GM10248 (cell line): Measurements from ENCODE around the gene RPL18A.
"Not testable (repeated sequence)": the region's sequence is repeated elsewhere in the genome, so short reads cannot be mapped to it uniquely, and the experiment has no call there.

Source experiments
- CTCF ChIA-PET: fragments of 300-600 bp; sonication (Branson Sonifier 250); formaldehyde crosslinking; extraction: SDS; loops from one replicate; lab custom pipeline; 2021; ENCODE audit warnings: antibody characterized with exemption; lab: Yijun Ruan, JAX
- POLR2A ChIA-PET: fragments of 350-650 bp; sonication (Branson Sonifier 250); formaldehyde crosslinking; extraction: SDS; loops from one replicate; lab custom pipeline; 2020; ENCODE audit warnings: antibody characterized with exemption; lab: Yijun Ruan, JAX
- DNase-seq: peaks from one replicate; pipeline ENCODE4 v3.0.0; 2012; ENCODE audit errors: extremely low spot score
- CTCF ChIP-seq: IDR thresholded peaks from 2 replicates; pipeline ENCODE4 v1.5.1; 2012; ENCODE audit warnings: mild to moderate bottlenecking, low read depth; ENCODE audit errors: extremely low read depth, missing control alignments, control extremely low read depth

The RPL18A gene

GRCh38 chr19:17881701-17882100, 22.0 kb downstream of the RPL18A start:
- DNase-seq, result no peak
- ChIA-PET CTCF (no interaction called here), POLR2A (no interaction called here)
- no peak for TF ChIP-seq CTCF

GRCh38 chr19:17883627-17884410, 24.1 kb downstream of the RPL18A start:
- ChIA-PET CTCF (interaction anchor here (1.1 to 1.3 kb wide), 2 partner anchors 24 to 48 kb away, joined by 6 read pairs; partner anchors contain the start of genes CCDC124 and RPL18A), POLR2A (no interaction called here)
- TF ChIP-seq CTCF, result no peak
- no peak for DNase-seq

GRCh38 chr19:17886515-17886914, 26.8 kb downstream of the RPL18A start:
- no peak for DNase-seq
- CTCF ChIA-PET, result no interaction called here
- POLR2A ChIA-PET, result no interaction called here
- TF ChIP-seq CTCF, result no peak

- DNase-seq, POLR2A ChIA-PET: not testable (repeated sequence)
- CTCF ChIA-PET, result interaction anchor here (2.8 kb wide), 1 partner anchor 46 kb away, joined by 9 read pairs; the partner anchor contains the start of gene CCDC124
Measured at GRCh38 chr19:17887221-17887620, 27.5 kb downstream of the RPL18A start.

GRCh38 chr19:17888260-17888659, 28.6 kb downstream of the RPL18A start:
- POLR2A ChIA-PET, result no interaction called here
- TF ChIP-seq CTCF, result no peak
- CTCF ChIA-PET, result interaction anchor here (2.8 kb wide), 1 partner anchor 45 kb away, joined by 9 read pairs; the partner anchor contains the start of gene CCDC124

GRCh38 chr19:17889609-17890214, 30.0 kb downstream of the RPL18A start:
- ChIA-PET CTCF (interaction anchor here (1.0 to 2.8 kb wide), 2 partner anchors 43 to 48 kb away, joined by 3 to 9 read pairs; partner anchors contain the start of gene CCDC124), POLR2A (no interaction called here)
- no peak for TF ChIP-seq CTCF
- no peak for DNase-seq

More at GRCh38 chr19:17888260-17888659, 28.6 kb downstream of the RPL18A start:
- DNase-seq, result no peak

- CTCF ChIA-PET, result no interaction called here
- DNase-seq, result no peak
- no peak for TF ChIP-seq CTCF
- POLR2A ChIA-PET, result no interaction called here
Measured at GRCh38 chr19:17893766-17894165, 34.1 kb downstream of the RPL18A start.
